ENCODE measurements around the gene ZSWIM4. TPM values are rescaled to one million over a fixed set of nuclear protein-coding genes. Genes with fewer than 3 reads are reported as not detected.

ZSWIM4 gene
- total and polyA plus RNA-seq, 7 experiments from 2014 or later: 0.73 to 7.8 (median 5.5) TPM

- Mint-ChIP-seq H3K4me3 (peak overlapping the region in 3 of 10 donors; percentile 20 to 48 (median 21)), H3K36me3 (peaks cover 0 to 6% (median 0%) of the 10 kb centered on the region in 5 donors), H3K27me3 (no peaks in the 10 kb centered on the region), H3K27ac (peak overlapping the region in 4 of 9 donors; percentile 12 to 72 (median 38)), H3K4me1 (peaks cover 25 to 45% (median 31%) of the 10 kb centered on the region in 7 donors), H3K9me3 (no peaks in the 10 kb centered on the region)
- DNase-seq: no peak
- Histone ChIP-seq H3K4me3 (ENCODE audit: low read length) (no peak overlapping the region), H3K9me3 (ENCODE audit: control insufficient read depth in 2 of 3, low read length in 3 of 3) (no peaks in the 10 kb centered on the region), H3K36me3 (ENCODE audit: control insufficient read depth in 2 of 3, insufficient read depth in 3 of 3, low read length in 3 of 3) (no peaks in the 10 kb centered on the region), H3K4me1 (ENCODE audit: control insufficient read depth in 2 of 2, insufficient read depth in 2 of 2, low read length in 2 of 2) (peaks cover 14 to 17% of the 10 kb centered on the region in 2 donors), H3K27ac (ENCODE audit: low read depth, low read length) (no peak overlapping the region), H3K27me3 (ENCODE audit: control insufficient read depth in 2 of 2, insufficient read depth in 2 of 2, low read length in 2 of 2) (no peaks in the 10 kb centered on the region)
- ChIA-PET CTCF (interaction anchor here (0.6 to 1.8 kb wide), 5 partner anchors 13 to 197 kb away, joined by 3 to 5 read pairs (median 4); no protein-coding TSS in a partner anchor), POLR2A (interaction anchor here (1.3 to 3.1 kb wide), 3 partner anchors 14 to 50 kb away, joined by 4 to 12 read pairs (median 8); partner anchors contain the start of gene C19orf53)
- intact Hi-C loops (cut with micrococcal nuclease): no loop called here
- ATAC-seq: no peak
Measured at GRCh38 chr19:13797870-13798269, 2.6 kb downstream of the ZSWIM4 start.

- intact Hi-C loops (cut with micrococcal nuclease): no loop called here
- peak overlapping the region in 1 of 9 donors; percentile 72 for H3K27ac Mint-ChIP-seq
Measured at GRCh38 chr19:13799669-13800068, 4.4 kb downstream of the ZSWIM4 start.

GRCh38 chr19:13803038-13803437 is 7.8 kb downstream of the ZSWIM4 start:
- Mint-ChIP-seq H3K36me3 (peaks cover 0 to 12% (median 0%) of the 10 kb centered on the region in 5 donors), H3K4me3 (no peak overlapping the region), H3K4me1 (peaks cover 0 to 7% (median 4%) of the 10 kb centered on the region in 7 donors), H3K27me3 (no peaks in the 10 kb centered on the region), H3K9me3 (peaks cover 0 to 2% (median 0%) of the 10 kb centered on the region in 11 donors), H3K27ac (no peak overlapping the region)
- no peak overlapping the region for H3K4me3 ChIP-seq (ENCODE audit: low read length)
- no peaks in the 10 kb centered on the region for H3K4me1 ChIP-seq (ENCODE audit: control insufficient read depth in 2 of 2, insufficient read depth in 2 of 2, low read length in 2 of 2)
- no peak for DNase-seq
- peaks cover 0 to 4% (median 0%) of the 10 kb centered on the region in 3 experiments for H3K36me3 ChIP-seq (ENCODE audit: control insufficient read depth in 2 of 3, insufficient read depth in 3 of 3, low read length in 3 of 3)
- H3K27me3 ChIP-seq (ENCODE audit: control insufficient read depth in 2 of 2, insufficient read depth in 2 of 2, low read length in 2 of 2): no peaks in the 10 kb centered on the region
- ChIA-PET POLR2A (interaction anchor here (0.6 to 1.4 kb wide), 2 partner anchors 15 to 183 kb away, joined by 3 to 4 read pairs; no protein-coding TSS in a partner anchor), CTCF (interaction anchor here (1.1 kb wide), 1 partner anchor 59 kb away, joined by 3 read pairs; no protein-coding TSS in a partner anchor)
- no peak for ATAC-seq
- H3K27ac ChIP-seq (ENCODE audit: low read depth, low read length): no peak overlapping the region
- H3K9me3 ChIP-seq (ENCODE audit: control insufficient read depth in 2 of 3, low read length in 3 of 3): no peaks in the 10 kb centered on the region
- intact Hi-C loops (cut with micrococcal nuclease): no loop called here

More at GRCh38 chr19:13799669-13800068, 4.4 kb downstream of the ZSWIM4 start:
- peaks cover 0 to under 1% (median 0%) of the 10 kb centered on the region in 3 experiments for H3K36me3 ChIP-seq (ENCODE audit: control insufficient read depth in 2 of 3, insufficient read depth in 3 of 3, low read length in 3 of 3)
- Mint-ChIP-seq H3K27me3 (no peaks in the 10 kb centered on the region), H3K4me1 (peaks cover 18 to 35% (median 21%) of the 10 kb centered on the region in 7 donors), H3K9me3 (no peaks in the 10 kb centered on the region), H3K36me3 (peaks cover 0 to 6% (median 0%) of the 10 kb centered on the region in 5 donors), H3K4me3 (no peak overlapping the region)
- no peak overlapping the region for H3K27ac ChIP-seq (ENCODE audit: low read depth, low read length)
- no peaks in the 10 kb centered on the region for H3K27me3 ChIP-seq (ENCODE audit: control insufficient read depth in 2 of 2, insufficient read depth in 2 of 2, low read length in 2 of 2)
- DNase-seq (no peak), ATAC-seq (no peak)
- no peak overlapping the region for H3K4me3 ChIP-seq (ENCODE audit: low read length)
- ChIA-PET CTCF (no interaction called here), POLR2A (interaction anchor here (1.4 kb wide), 1 partner anchor 12 kb away, joined by 5 read pairs; no protein-coding TSS in a partner anchor)
- no peaks in the 10 kb centered on the region for H3K9me3 ChIP-seq (ENCODE audit: control insufficient read depth in 2 of 3, low read length in 3 of 3)
- H3K4me1 ChIP-seq (ENCODE audit: control insufficient read depth in 2 of 2, insufficient read depth in 2 of 2, low read length in 2 of 2): peaks cover 14% of the 10 kb centered on the region in 2 donors

GRCh38 chr19:13804830-13805683 is 9.8 kb downstream of the ZSWIM4 start:
- peaks cover 0 to 16% (median 0%) of the 10 kb centered on the region in 5 donors for H3K36me3 Mint-ChIP-seq
- peaks cover 0 to 2% (median 0%) of the 10 kb centered on the region in 11 donors for H3K9me3 Mint-ChIP-seq
- Histone ChIP-seq H3K27ac (ENCODE audit: low read depth, low read length) (no peak overlapping the region), H3K36me3 (ENCODE audit: control insufficient read depth in 2 of 3, insufficient read depth in 3 of 3, low read length in 3 of 3) (peaks cover 0 to 15% (median 0%) of the 10 kb centered on the region in 3 experiments), H3K27me3 (ENCODE audit: control insufficient read depth in 2 of 2, insufficient read depth in 2 of 2, low read length in 2 of 2) (no peaks in the 10 kb centered on the region), H3K4me1 (ENCODE audit: control insufficient read depth in 2 of 2, insufficient read depth in 2 of 2, low read length in 2 of 2) (no peaks in the 10 kb centered on the region), H3K9me3 (ENCODE audit: control insufficient read depth in 2 of 3, low read length in 3 of 3) (no peaks in the 10 kb centered on the region), H3K4me3 (ENCODE audit: low read length) (no peak overlapping the region)
- peak overlapping the region in 1 of 9 donors; percentile 74 for H3K27ac Mint-ChIP-seq
- intact Hi-C loops (cut with micrococcal nuclease): no loop called here
- no peaks in the 10 kb centered on the region for H3K27me3 Mint-ChIP-seq
- ATAC-seq (no peak), DNase-seq (no peak)
- CTCF ChIA-PET: interaction anchor here (0.6 kb wide), 2 partner anchors 10 to 269 kb away, joined by 3 read pairs; no protein-coding TSS in a partner anchor
- no peak overlapping the region for H3K4me3 Mint-ChIP-seq
- POLR2A ChIA-PET: interaction anchor here (0.5 kb wide), 1 partner anchor 55 kb away, joined by 3 read pairs; no protein-coding TSS in a partner anchor
- H3K4me1 Mint-ChIP-seq: peaks cover 0 to 6% (median 3%) of the 10 kb centered on the region in 7 donors

- Histone ChIP-seq H3K9me3 (ENCODE audit: control insufficient read depth in 2 of 3, low read length in 3 of 3) (no peaks in the 10 kb centered on the region), H3K4me3 (ENCODE audit: low read length) (no peak overlapping the region), H3K27ac (ENCODE audit: low read depth, low read length) (no peak overlapping the region), H3K27me3 (ENCODE audit: control insufficient read depth in 2 of 2, insufficient read depth in 2 of 2, low read length in 2 of 2) (no peaks in the 10 kb centered on the region), H3K36me3 (ENCODE audit: control insufficient read depth in 2 of 3, insufficient read depth in 3 of 3, low read length in 3 of 3) (peaks cover 0 to 15% (median 0%) of the 10 kb centered on the region in 3 experiments), H3K4me1 (ENCODE audit: control insufficient read depth in 2 of 2, insufficient read depth in 2 of 2, low read length in 2 of 2) (no peaks in the 10 kb centered on the region)
- ATAC-seq: no peak
- intact Hi-C loops (cut with micrococcal nuclease): no loop called here
- ChIA-PET CTCF (no interaction called here), POLR2A (no interaction called here)
- H3K27me3 Mint-ChIP-seq: no peaks in the 10 kb centered on the region
- H3K9me3 Mint-ChIP-seq: peaks cover 0 to 2% (median 0%) of the 10 kb centered on the region in 11 donors
- H3K4me1 Mint-ChIP-seq: peaks cover 0 to 4% (median 0%) of the 10 kb centered on the region in 7 donors
- H3K4me3 Mint-ChIP-seq: no peak overlapping the region
- DNase-seq: no peak
- peaks cover 0 to 12% (median 0%) of the 10 kb centered on the region in 5 donors for H3K36me3 Mint-ChIP-seq
- no peak overlapping the region for H3K27ac Mint-ChIP-seq
Measured at GRCh38 chr19:13806728-13807127, 11.5 kb downstream of the ZSWIM4 start.

- Histone ChIP-seq H3K27ac (ENCODE audit: low read depth, low read length) (no peak overlapping the region), H3K9me3 (ENCODE audit: control insufficient read depth in 2 of 3, low read length in 3 of 3) (no peaks in the 10 kb centered on the region), H3K36me3 (ENCODE audit: control insufficient read depth in 2 of 3, insufficient read depth in 3 of 3, low read length in 3 of 3) (peaks cover 0 to 15% (median 0%) of the 10 kb centered on the region in 3 experiments), H3K27me3 (ENCODE audit: control insufficient read depth in 2 of 2, insufficient read depth in 2 of 2, low read length in 2 of 2) (no peaks in the 10 kb centered on the region), H3K4me1 (ENCODE audit: control insufficient read depth in 2 of 2, insufficient read depth in 2 of 2, low read length in 2 of 2) (no peaks in the 10 kb centered on the region), H3K4me3 (ENCODE audit: low read length) (no peak overlapping the region)
- CTCF ChIA-PET: no interaction called here
- no peak for DNase-seq
- Mint-ChIP-seq H3K27ac (no peak overlapping the region), H3K4me1 (peaks cover 0 to 4% (median 0%) of the 10 kb centered on the region in 7 donors), H3K9me3 (peaks cover 0 to 2% (median 0%) of the 10 kb centered on the region in 11 donors), H3K27me3 (no peaks in the 10 kb centered on the region), H3K4me3 (no peak overlapping the region), H3K36me3 (peaks cover 0 to 12% (median 0%) of the 10 kb centered on the region in 5 donors)
- POLR2A ChIA-PET: interaction anchor here (0.9 kb wide), 1 partner anchor 20 kb away, joined by 3 read pairs; no protein-coding TSS in a partner anchor
- ATAC-seq: no peak
- intact Hi-C loops (cut with micrococcal nuclease): no loop called here
Measured at GRCh38 chr19:13807421-13808021, 12.3 kb downstream of the ZSWIM4 start.

All from naive thymus-derived CD4-positive, alpha-beta T cell (primary cell).